ENCODE results near the gene ZZZ3. TPM values are rescaled to one million over a fixed set of nuclear protein-coding genes. Genes with fewer than 3 reads are reported as not detected.
A peak's percentile ranks its signal among the peaks of the same experiment; 100 is the strongest.
"Not testable (repeated sequence)": the region's sequence is repeated elsewhere in the genome, so short reads cannot be mapped to it uniquely, and the experiment has no call there.

ZZZ3 gene
- 50.2 and 51.7 TPM in 2 replicates for total RNA-seq (2014; rRNA removed; shearing (Covaris generic))
- 25.1 and 46.0 TPM in 2 replicates for polyA plus RNA-seq (2014; cell fraction: nucleus; rRNA removed)

- DNase-seq (ENCODE audit: extremely low read depth, low read depth), result peak; percentile 88
Measured at GRCh38 chr1:77682460-77683159, at the start of gene ZZZ3. Gene ZZZ3 (minus strand): TSS chr1:77682658. CDS start chr1:77633354, 49,304 bp downstream.

GRCh38 chr1:77732090-77732489 is 49.6 kb upstream of the ZZZ3 start:
- no peak for DNase-seq (ENCODE audit: extremely low read depth, low read depth)

GRCh38 chr1:77725706-77726105 is 43.2 kb upstream of the ZZZ3 start:
- DNase-seq (ENCODE audit: extremely low read depth, low read depth), result no peak

GRCh38 chr1:77718181-77718580 is 35.7 kb upstream of the ZZZ3 start:
- DNase-seq (ENCODE audit: extremely low read depth, low read depth), result no peak

GRCh38 chr1:77716065-77716464 is 33.6 kb upstream of the ZZZ3 start:
- DNase-seq (ENCODE audit: extremely low read depth, low read depth), result no peak

GRCh38 chr1:77709727-77710126 is 27.3 kb upstream of the ZZZ3 start:
- no peak for DNase-seq (ENCODE audit: extremely low read depth, low read depth)

GRCh38 chr1:77706321-77706720 is 23.9 kb upstream of the ZZZ3 start:
- DNase-seq (ENCODE audit: extremely low read depth, low read depth), result no peak

GRCh38 chr1:77704736-77705135 is 22.3 kb upstream of the ZZZ3 start:
- no peak for DNase-seq (ENCODE audit: extremely low read depth, low read depth)

GRCh38 chr1:77699673-77700072 is 17.2 kb upstream of the ZZZ3 start:
- not testable (repeated sequence) for DNase-seq (ENCODE audit: extremely low read depth, low read depth)

- DNase-seq (ENCODE audit: extremely low read depth, low read depth), result no peak
Measured at GRCh38 chr1:77697441-77697840, 15.0 kb upstream of the ZZZ3 start.

GRCh38 chr1:77688939-77689338 is 6.5 kb upstream of the ZZZ3 start:
- DNase-seq (ENCODE audit: extremely low read depth, low read depth), result no peak

- no peak for DNase-seq (ENCODE audit: extremely low read depth, low read depth)
Measured at GRCh38 chr1:77687519-77687906, 5.1 kb upstream of the ZZZ3 start.

- DNase-seq (ENCODE audit: extremely low read depth, low read depth), result no peak
Measured at GRCh38 chr1:77686796-77687518, 4.5 kb upstream of the ZZZ3 start.

GRCh38 chr1:77683160-77684148 is 996 bp upstream of the ZZZ3 start:
- DNase-seq (ENCODE audit: extremely low read depth, low read depth), result peak; percentile 86

GRCh38 chr1:77680173-77680572 is 2.3 kb downstream of the ZZZ3 start:
- no peak for DNase-seq (ENCODE audit: extremely low read depth, low read depth)

GRCh38 chr1:77678660-77679610 is 3.5 kb downstream of the ZZZ3 start:
- no peak for DNase-seq (ENCODE audit: extremely low read depth, low read depth)

- not testable (repeated sequence) for DNase-seq (ENCODE audit: extremely low read depth, low read depth)
Measured at GRCh38 chr1:77674807-77675206, 7.7 kb downstream of the ZZZ3 start.

GRCh38 chr1:77673716-77674355 is 8.6 kb downstream of the ZZZ3 start:
- no peak for DNase-seq (ENCODE audit: extremely low read depth, low read depth)

- DNase-seq (ENCODE audit: extremely low read depth, low read depth), result no peak
Measured at GRCh38 chr1:77673030-77673429, 9.4 kb downstream of the ZZZ3 start.
